AG20443 (cell line): Measurements from ENCODE around the gene APBB2.

Source experiments
- DNase-seq: peaks from one replicate; pipeline ENCODE4 v3.0.0; 2012; ENCODE audit warnings: low spot score, mixed read lengths

APBB2 gene

GRCh38 chr4:41102414-41103092 is 111.8 kb downstream of the APBB2 start:
- DNase-seq = no peak

GRCh38 chr4:41098093-41099048 is 116.0 kb downstream of the APBB2 start:
- DNase-seq = no peak

GRCh38 chr4:41095973-41096372 is 118.4 kb downstream of the APBB2 start:
- no peak for DNase-seq

DNA sequence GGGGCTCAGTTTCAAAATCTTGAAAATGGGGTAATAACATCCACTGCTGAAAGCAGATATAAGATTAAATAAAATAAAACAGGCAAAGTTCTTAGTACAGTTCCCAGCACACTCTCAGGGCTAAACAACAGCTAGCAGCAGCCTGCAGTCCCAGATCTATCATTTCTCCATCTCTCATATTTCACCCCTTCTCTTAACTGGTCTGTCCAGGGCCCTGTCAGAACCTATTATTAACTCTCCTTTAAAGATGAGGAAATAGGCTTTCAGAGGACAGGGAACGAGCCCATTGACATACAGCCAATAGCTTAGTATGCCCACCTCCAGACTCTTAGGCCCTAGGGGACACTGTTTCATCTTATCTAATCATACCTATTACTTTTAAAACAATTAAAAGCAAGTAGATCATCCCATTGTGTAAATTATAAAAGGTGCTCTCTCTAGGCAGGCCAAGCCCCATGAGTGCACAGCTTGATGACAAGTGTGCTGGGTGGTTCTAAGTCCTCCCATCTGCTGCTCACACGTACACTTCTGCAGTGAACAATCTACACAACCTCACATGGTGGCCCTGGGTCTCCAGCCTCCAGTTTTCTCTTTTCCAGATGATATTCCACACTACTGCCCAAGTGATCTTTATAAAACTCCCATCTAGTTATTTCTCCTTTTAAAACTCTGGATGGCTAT is 119.0 kb downstream of the APBB2 start:
- no peak for DNase-seq

GRCh38 chr4:41092128-41092527 is 122.2 kb downstream of the APBB2 start:
- DNase-seq = no peak

- DNase-seq = no peak
Observed at GRCh38 chr4:41081847-41082246, 132.5 kb downstream of the APBB2 start.

GRCh38 chr4:41080976-41081375 is 133.4 kb downstream of the APBB2 start:
- DNase-seq = no peak

GRCh38 chr4:41079881-41080560 is 134.3 kb downstream of the APBB2 start:
- DNase-seq = no peak

DNA sequence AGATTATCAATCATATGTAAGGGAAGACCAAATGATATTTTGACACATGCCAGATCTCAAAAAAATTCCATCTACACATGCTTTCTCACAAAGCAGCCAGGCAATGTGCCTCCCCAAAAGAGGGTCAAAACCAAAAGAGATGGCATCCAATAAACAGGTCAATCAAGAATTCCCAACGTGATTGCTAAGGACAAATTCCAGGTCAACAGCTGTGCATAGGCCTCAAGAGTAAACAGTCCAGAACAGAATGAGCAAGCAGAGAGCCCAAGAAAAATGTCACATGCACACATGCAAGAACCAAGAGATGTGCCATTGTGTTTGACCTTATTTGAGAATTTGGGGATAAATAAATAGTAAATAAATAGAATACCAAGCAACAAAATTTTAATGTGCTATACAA is 136.7 kb downstream of the APBB2 start:
- no peak for DNase-seq

DNA sequence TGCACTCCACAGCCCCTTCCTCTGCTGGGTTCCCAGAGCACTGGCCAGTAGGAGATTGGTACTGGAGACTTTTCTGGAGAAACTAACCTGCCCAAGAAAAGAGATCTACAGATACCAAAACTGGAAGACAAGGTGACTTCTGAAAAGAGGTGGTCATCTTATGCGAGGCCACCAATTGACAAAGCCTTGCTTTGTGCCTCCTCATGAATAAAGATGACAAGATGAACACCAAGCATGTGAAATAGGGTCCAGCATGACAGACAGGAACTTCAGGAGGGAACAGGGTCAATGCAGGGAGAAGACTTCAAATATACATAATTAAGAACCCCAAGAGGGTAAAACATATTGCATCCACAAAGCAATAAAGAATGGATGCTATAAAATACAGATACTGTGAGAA is 137.9 kb downstream of the APBB2 start:
- DNase-seq = no peak

- DNase-seq = no peak
Observed at GRCh38 chr4:41074215-41074614, 140.1 kb downstream of the APBB2 start.

GRCh38 chr4:41072021-41072777 is 142.1 kb downstream of the APBB2 start:
- DNase-seq = no peak

DNA sequence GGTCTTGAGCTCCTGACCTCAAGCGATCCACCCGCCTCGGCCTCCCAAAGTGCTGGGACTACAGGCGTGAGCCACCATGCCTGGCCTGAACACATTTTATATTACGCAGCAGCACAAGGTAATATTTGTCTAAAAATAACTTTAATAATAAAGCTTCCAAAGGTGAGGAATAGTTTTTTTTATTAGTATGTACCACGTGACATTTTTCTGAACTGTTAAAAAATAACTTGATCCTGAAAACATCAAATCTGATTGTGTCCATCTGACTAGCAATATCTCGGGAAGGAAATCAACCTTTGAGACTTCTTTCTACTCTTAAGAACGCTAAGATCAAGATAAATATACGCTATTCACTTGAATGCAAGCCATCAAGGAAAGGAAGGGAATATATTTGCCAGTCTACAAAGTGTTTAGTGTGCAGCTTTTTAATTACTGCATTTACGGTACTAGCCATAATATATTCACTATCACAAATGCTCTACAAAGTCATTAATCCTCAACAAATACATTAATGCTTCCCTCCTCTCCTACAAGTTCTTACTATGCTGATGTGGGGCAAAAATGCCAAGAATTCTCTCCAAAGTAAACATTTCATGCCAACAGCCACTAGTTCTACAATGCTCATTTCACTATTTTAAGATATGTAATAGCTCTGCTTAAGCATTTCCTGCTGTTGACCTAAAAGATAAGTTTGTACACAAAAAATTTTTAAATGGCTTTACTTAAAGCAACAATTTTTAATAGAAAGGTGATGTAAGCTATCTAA is 143.6 kb downstream of the APBB2 start:
- no peak for DNase-seq

DNA sequence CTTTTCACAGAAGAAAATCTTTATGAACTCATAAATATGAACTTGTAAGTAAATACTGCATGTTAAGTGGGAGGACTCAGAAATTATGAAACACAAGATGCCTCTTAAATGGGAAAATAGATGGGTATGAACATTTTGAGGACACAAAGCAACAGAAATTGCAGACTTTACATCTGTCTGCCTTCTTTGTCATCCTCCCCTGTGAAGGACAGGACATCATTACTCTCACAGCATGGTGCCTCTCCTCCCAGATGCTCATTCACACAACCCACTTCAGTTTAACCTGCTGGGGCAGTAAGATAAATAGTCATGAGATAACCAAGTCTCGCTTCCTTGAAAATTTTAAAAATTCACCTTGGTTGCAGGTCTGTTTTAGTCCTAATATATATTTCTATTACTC is 144.5 kb downstream of the APBB2 start:
- no peak for DNase-seq

- DNase-seq = no peak
Observed at GRCh38 chr4:41069257-41069656, 145.1 kb downstream of the APBB2 start.

DNA sequence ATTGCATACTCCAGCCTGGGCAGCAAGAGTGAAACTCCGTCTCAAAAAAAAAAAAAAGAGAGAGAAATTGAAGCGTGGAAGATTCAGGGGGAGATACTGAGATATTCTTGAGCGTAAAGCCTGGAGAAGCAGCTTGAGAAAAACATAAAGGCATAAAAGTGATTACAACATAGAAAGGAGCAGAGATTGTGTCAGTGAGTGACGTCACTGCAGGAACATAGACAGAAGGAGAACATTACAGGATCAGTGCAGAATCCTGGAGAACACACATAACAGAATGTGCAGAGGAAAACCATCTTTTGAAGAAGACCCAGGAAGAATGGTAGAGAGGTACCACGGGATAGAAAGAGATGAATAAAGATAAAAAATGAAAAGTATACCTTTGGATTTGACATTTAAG is 147.0 kb downstream of the APBB2 start:
- no peak for DNase-seq

- no peak for DNase-seq
Observed at GRCh38 chr4:41066049-41066448, 148.3 kb downstream of the APBB2 start.

DNA sequence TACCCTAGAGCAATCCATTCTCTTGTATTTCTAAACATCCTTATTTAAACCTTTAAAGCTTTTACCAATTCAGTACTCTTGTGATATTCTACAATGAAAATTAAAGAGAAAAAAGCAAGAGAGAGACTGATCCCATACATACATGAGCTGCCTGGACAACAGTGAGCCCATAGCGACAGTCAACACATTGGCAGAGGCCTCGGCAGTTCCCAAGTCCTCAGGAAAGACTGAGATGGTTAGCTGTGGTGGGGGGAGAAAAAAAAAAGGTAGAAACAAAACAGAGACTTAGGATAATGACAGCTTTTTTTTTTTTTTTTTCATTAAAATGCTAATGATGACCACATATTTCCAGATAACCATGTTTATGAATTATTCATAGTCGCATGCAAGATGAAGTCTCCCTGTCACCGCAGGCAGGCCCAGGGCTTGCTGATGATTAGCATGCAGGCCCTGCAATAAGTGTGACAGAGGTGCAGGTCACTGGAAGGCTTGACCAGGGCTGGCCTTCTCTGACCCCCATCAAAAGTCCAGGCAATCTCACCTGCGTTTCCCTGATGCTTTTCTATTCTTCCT is 148.8 kb downstream of the APBB2 start:
- no peak for DNase-seq

- no peak for DNase-seq
Observed at GRCh38 chr4:41064953-41065352, 149.4 kb downstream of the APBB2 start.

DNA sequence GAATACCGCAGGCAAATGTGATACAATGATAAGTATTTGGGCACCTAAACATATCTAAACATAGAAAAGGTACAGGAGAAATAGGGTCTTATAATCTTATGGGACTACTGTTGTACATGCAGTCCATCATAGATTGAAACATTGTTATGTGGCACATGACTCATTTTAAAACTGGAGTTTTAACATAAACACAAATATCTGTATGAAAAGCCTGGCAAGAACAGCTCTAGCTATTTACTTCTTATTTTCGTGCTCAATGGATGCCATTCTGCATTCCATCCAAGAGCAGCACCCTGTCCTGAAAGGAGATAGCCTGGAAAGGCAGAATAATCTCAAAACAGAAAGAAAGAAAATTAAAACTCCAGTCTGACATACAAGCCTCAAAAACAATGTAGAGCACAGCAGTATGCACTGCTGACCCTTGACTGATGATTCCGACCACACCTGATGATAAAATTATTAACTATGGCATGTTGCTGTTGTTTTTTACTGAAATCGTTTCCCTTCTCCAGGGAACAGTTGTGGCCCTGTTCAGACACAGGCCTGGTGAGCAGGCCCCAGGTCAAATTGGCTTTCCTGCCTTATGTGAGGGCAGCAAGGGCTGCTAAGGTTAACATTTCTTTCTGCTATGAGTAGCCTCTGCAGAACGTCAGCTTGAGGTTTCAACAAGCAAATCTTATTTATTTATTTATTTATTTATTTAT is 152.7 kb downstream of the APBB2 start:
- DNase-seq = no peak
